ENCODE measurements around the gene KLHL18. TPM values are rescaled to one million over a fixed set of nuclear protein-coding genes. Genes with fewer than 3 reads are reported as not detected.
"Not testable (repeated sequence)": the region's sequence is repeated elsewhere in the genome, so short reads cannot be mapped to it uniquely, and the experiment has no call there.

Gene KLHL18
- total and polyA plus RNA-seq, 3 donors from 2014 or later, result 17.6 to 26.2 (median 24.7) TPM

DNA sequence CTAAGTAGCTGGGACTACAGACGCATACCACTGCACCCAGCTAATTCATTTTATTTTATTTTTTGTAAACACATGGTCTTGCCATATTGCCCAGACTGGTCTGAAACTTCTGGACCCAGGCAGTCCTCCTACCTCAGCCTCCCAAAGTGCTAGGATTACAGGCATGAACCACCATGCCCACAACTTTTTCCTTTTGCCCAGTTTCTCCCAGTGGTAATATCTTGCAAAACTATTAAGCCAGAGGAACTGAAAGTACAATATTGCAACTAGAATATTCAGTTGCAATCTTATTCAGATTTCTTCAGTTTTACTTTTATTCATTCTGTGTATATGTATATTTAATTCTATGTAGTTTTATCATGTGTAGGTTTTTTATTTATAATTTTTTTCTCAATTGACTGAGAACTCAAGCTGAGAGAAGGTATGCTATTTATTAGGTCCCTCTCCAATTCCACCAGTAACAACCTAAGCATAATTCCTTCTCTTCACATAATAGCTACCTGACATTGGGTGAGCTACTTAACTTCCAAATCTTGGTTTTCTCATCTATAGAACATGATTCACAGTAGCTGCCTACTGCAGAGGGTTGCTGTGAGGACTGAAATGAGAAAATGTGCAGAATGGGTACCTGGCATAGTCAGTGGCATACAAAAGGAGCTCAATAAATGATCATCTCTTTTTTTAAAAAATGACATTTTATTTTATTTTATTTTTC is 30.8 kb downstream of the KLHL18 start:
- H3K27me3 ChIP-seq, result no peaks in the 10 kb centered on the region
- H3K4me3 ChIP-seq, result no peak overlapping the region
- no peak for DNase-seq
- H3K4me1 ChIP-seq, result peaks cover 10% of the 10 kb centered on the region
- TF ChIP-seq CTCF (IDR thresholded peaks at IDR 0.05) (no peak), POLR2A (IDR thresholded peaks at IDR 0.05) (no peak)
- H3K27ac ChIP-seq, result no peak overlapping the region
- intact Hi-C loops (cut with DNase I; ENCODE audit: low total_unique reads), result no loop called here
- WGBS, 2 donors, result 95% methylated on average over 1 of the region's 1 CpG
- H3K9me3 ChIP-seq, result no peaks in the 10 kb centered on the region
- no peaks in the 10 kb centered on the region for H3K36me3 ChIP-seq (ENCODE audit: low read depth, missing control alignments)

DNA sequence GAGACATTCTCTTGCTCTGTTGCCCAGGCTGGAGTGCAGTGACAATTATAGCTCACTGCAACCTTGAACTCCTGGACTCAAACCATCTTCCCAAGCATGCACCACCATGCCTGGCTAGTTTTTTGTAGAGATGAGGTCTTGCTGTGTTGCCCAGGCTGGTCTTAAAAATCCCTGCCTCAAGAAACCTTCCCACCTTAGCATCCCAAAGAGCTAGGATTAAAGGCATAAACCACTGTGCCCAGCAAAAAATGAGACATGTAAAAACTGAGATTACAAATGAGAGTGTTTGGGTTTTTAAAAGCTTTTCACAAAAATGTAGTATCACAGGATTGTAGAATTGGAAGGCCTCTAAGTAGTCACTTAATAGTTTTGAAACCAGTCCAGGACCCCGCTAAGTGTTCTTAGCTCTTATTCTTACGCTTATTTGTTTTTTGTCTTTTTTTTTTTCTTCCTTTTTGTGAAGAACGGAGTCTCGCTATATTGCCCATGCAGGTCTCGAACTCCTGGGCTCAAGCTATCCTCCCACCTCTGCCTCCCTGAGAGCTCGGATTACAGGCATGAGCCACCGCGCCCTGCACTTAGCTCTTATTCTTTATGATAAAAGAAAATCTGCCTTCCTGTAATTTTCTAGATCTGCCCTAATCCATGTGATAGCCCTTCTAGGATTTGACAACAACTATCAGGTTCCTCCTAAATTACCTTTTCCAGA is 31.5 kb downstream of the KLHL18 start:
- DNase-seq, result no peak
- intact Hi-C loops (cut with DNase I; ENCODE audit: low total_unique reads), result no loop called here
- Histone ChIP-seq H3K27ac (no peak overlapping the region), H3K27me3 (no peaks in the 10 kb centered on the region), H3K9me3 (no peaks in the 10 kb centered on the region), H3K4me1 (peaks cover 10% of the 10 kb centered on the region), H3K4me3 (no peak overlapping the region), H3K36me3 (ENCODE audit: low read depth, missing control alignments) (no peaks in the 10 kb centered on the region)
- TF ChIP-seq CTCF (IDR thresholded peaks at IDR 0.05) (no peak), POLR2A (IDR thresholded peaks at IDR 0.05) (no peak)
- WGBS, 2 donors, result 81 to 86% methylated on average over 8 of the region's 8 CpGs

DNA sequence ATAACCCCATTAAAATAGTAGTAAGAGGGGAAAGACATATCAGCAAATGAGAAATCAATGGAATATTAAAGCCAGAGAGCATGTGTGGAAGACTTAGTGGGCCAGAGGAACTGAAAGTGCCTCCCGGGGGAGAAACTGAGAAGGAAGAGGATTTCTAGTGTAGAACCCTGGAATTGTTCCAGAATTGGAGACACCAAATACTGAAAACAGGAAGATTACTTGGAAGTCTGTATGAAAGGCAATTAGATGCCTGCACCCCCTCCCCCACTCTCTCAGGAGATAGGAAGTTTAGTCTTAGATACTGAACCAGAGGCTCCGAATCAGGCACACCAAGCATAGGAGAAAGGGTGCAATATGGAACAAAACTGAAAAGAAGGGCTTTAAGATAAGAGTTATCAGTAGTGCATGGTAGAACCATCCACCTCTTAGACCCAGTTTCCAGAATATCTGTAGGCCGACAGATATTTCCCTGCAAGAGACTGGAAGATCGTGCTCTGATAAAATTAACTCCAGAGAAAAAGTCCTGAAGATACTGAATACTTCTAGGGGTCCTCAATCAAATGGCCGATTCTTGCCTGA is 32.4 kb downstream of the KLHL18 start:
- Histone ChIP-seq H3K36me3 (ENCODE audit: low read depth, missing control alignments) (no peaks in the 10 kb centered on the region), H3K4me1 (peaks cover 10% of the 10 kb centered on the region), H3K4me3 (no peak overlapping the region), H3K27me3 (no peaks in the 10 kb centered on the region), H3K27ac (no peak overlapping the region), H3K9me3 (no peaks in the 10 kb centered on the region)
- intact Hi-C loops (cut with DNase I; ENCODE audit: low total_unique reads), result no loop called here
- WGBS, 2 donors, result 67 to 70% methylated on average over 5 of the region's 5 CpGs
- TF ChIP-seq CTCF (IDR thresholded peaks at IDR 0.05) (no peak), POLR2A (IDR thresholded peaks at IDR 0.05) (no peak)
- peak; percentile 43 for DNase-seq

GRCh38 chr3:47316151-47316550 is 33.4 kb downstream of the KLHL18 start:
- H3K27ac ChIP-seq; H3K36me3 ChIP-seq (ENCODE audit: low read depth, missing control alignments); H3K4me1 ChIP-seq; H3K9me3 ChIP-seq; H3K4me3 ChIP-seq; intact Hi-C loops (cut with DNase I; ENCODE audit: low total_unique reads); DNase-seq; H3K27me3 ChIP-seq: not testable (repeated sequence)
- WGBS, 2 donors, result 86 to 91% methylated on average over 1 of the region's 1 CpG

- DNase-seq, result no peak
- peaks cover 10% of the 10 kb centered on the region for H3K4me1 ChIP-seq
- H3K27ac ChIP-seq, result no peak overlapping the region
- intact Hi-C loops (cut with DNase I; ENCODE audit: low total_unique reads), result no loop called here
- no peaks in the 10 kb centered on the region for H3K36me3 ChIP-seq (ENCODE audit: low read depth, missing control alignments)
- 67 to 80% methylated on average over 1 of the region's 1 CpG for WGBS, 2 donors
- H3K4me3 ChIP-seq, result no peak overlapping the region
- TF ChIP-seq POLR2A (IDR thresholded peaks at IDR 0.05) (no peak), CTCF (IDR thresholded peaks at IDR 0.05) (no peak)
- H3K27me3 ChIP-seq, result no peaks in the 10 kb centered on the region
- H3K9me3 ChIP-seq, result no peaks in the 10 kb centered on the region
These were observed 36.2 kb downstream of the KLHL18 start for GRCh38 chr3:47318916-47319315.
